HepG2 (cell line): Measurements from ENCODE around the gene LRPPRC. TPM values are rescaled to one million over a fixed set of nuclear protein-coding genes. Genes with fewer than 3 reads are reported as not detected.
A peak's percentile ranks its signal among the peaks of the same experiment; 100 is the strongest.

Source experiments
- ATAC-seq: fragments of 200-7000 bp; cut with Tn5 transposase; 3 replicates; pipeline ENCODE4 v1.9.1; 2020; ENCODE audit warnings: mild to moderate bottlenecking, moderate library complexity
- BruUV-seq: library from RNA; stranded (reverse); fragments of 400-500 nt; replicated peaks from 2 replicates; lab custom pipeline; 2021; lab: Mats Ljungman, UMichigan
- CTCF ChIA-PET: fragments of 300-600 bp; formaldehyde crosslinking; extraction: SDS; loops from one replicate; lab custom pipeline; 2021; ENCODE audit warnings: low total read pairs, inconsistent platforms, low intra/inter-chr PET ratio; lab: Yijun Ruan, JAX
- POLR2A ChIA-PET: fragments of 350-600 bp; sonication (Branson Sonifier 250); formaldehyde crosslinking; loops from one replicate; lab custom pipeline; 2020; ENCODE audit warnings: antibody characterized with exemption, inconsistent platforms; lab: Yijun Ruan, JAX
- DNase-seq: peaks from one replicate; pipeline ENCODE4 v3.0.0-alpha.2; 2015; ENCODE audit warnings: low spot score
- FAIRE-seq: peaks from 3 replicates; lab custom pipeline; 2011; peaks lifted over from hg19 to GRCh38; lab: Jason Lieb, UNC
- H2AFZ ChIP-seq: one replicate; pipeline ENCODE4 v1.6.1; 2011; ENCODE audit warnings: low read length, inconsistent platforms
- H3K27ac ChIP-seq: fragments of 300-600 bp; 3 replicates; pipeline ENCODE4 v1.8.0; 2011; ENCODE audit warnings: mixed run types, mild to moderate bottlenecking, mixed read lengths, low read length, inconsistent platforms; ENCODE audit not compliant: insufficient read depth; ENCODE audit errors: extremely low read length
- H3K27me3 ChIP-seq, 2 experiments: fragments of 200-600 bp in 1 of 2; 2 replicates in 1 of 2; 3 replicates in 1 of 2; pipeline versions ENCODE4 v1.6.0 to v1.8.0; 2011; ENCODE audit warnings: low read length in 2 of 2, mild to moderate bottlenecking in 2 of 2, moderate library complexity in 2 of 2, inconsistent platforms in 1 of 2; ENCODE audit not compliant: insufficient read depth in 2 of 2, control insufficient read depth in 1 of 2
- H3K36me3 ChIP-seq, 2 experiments: fragments of 200-600 bp in 1 of 2; replicated peaks in 1 of 2; 2 replicates in 1 of 2; 3 replicates in 1 of 2; pipeline versions ENCODE4 v1.5.1 to v1.8.0; 2011; ENCODE audit warnings: low read length in 2 of 2, inconsistent platforms in 1 of 2; ENCODE audit not compliant: insufficient read depth in 2 of 2, control insufficient read depth in 1 of 2
- H3K4me1 ChIP-seq: 2 replicates; pipeline ENCODE4 v1.5.1; 2012; ENCODE audit warnings: low read length, inconsistent platforms; ENCODE audit not compliant: insufficient read depth
- H3K4me2 ChIP-seq: 2 replicates; pipeline ENCODE4 v1.6.0; 2011; ENCODE audit warnings: low read depth, low read length, inconsistent platforms
- H3K4me3 ChIP-seq, 3 experiments: fragments of 200-600 bp in 1 of 3; sonication (generic), shearing (Covaris generic) in 1 of 3; replicated peaks in 1 of 3; 2 replicates each; pipeline ENCODE4 v1.5.1; 2011 to 2016; ENCODE audit warnings: low read length in 3 of 3, inconsistent platforms in 2 of 3, low read depth in 2 of 3, mild to moderate bottlenecking in 2 of 3, control low read depth in 1 of 3, mixed read lengths in 1 of 3; ENCODE audit not compliant: insufficient read depth in 1 of 3
- H3K79me2 ChIP-seq: one replicate; pipeline ENCODE4 v1.6.1; 2011; ENCODE audit warnings: low read length, inconsistent platforms; ENCODE audit not compliant: insufficient read depth
- H3K9ac ChIP-seq: 2 replicates; pipeline ENCODE4 v1.6.0; 2011; ENCODE audit warnings: mild to moderate bottlenecking, low read depth, low read length, inconsistent platforms; ENCODE audit not compliant: insufficient read depth
- H3K9me3 ChIP-seq: 2 replicates; pipeline ENCODE4 v1.5.1; 2012; ENCODE audit warnings: mild to moderate bottlenecking, low read length
- H4K20me1 ChIP-seq: 2 replicates; pipeline ENCODE4 v1.6.0; 2011; ENCODE audit warnings: inconsistent platforms, mild to moderate bottlenecking, low read length, moderate library complexity; ENCODE audit not compliant: insufficient read depth
- CAMTA2 ChIP-seq: sonication (generic); formaldehyde crosslinking; IDR thresholded peaks from 2 replicates; pipeline ENCODE4 v1.4.0; 2020; ENCODE audit warnings: mild to moderate bottlenecking, missing genetic modification reagents, borderline replicate concordance
- DR1 ChIP-seq: sonication (generic); formaldehyde crosslinking; IDR thresholded peaks from 2 replicates; pipeline ENCODE4 v1.8.0; 2021; ENCODE audit warnings: mild to moderate bottlenecking, missing genetic modification reagents, inconsistent platforms
- HOXA7 ChIP-seq: sonication (generic); formaldehyde crosslinking; IDR thresholded peaks from 2 replicates; pipeline ENCODE4 v1.8.1; 2022; ENCODE audit warnings: mild to moderate bottlenecking, missing genetic modification reagents, moderate library complexity
- NFKBIZ ChIP-seq: IDR thresholded peaks from 2 replicates; pipeline ENCODE4 v1.6.1; 2018; ENCODE audit warnings: missing genetic modification reagents, missing compliant biosample characterization
- RBM22 ChIP-seq: fragments of 200-400 bp; formaldehyde crosslinking; optimal IDR thresholded peaks from 2 replicates; pipeline ENCODE3; 2017; ENCODE audit warnings: mild to moderate bottlenecking, low read length, moderate library complexity
- RORA ChIP-seq: sonication (generic); formaldehyde crosslinking; IDR thresholded peaks from 2 replicates; pipeline ENCODE4 v1.5.0; 2020; ENCODE audit warnings: mild to moderate bottlenecking, missing genetic modification reagents, moderate library complexity
- SAP130 ChIP-seq: IDR thresholded peaks from 2 replicates; pipeline ENCODE4 v1.6.1; 2016; ENCODE audit warnings: low read depth
- SPEN ChIP-seq: sonication (generic); formaldehyde crosslinking; IDR thresholded peaks from 2 replicates; pipeline ENCODE4 v1.5.1; 2020; ENCODE audit warnings: low read depth, mild to moderate bottlenecking, missing genetic modification reagents
- ZNF234 ChIP-seq: sonication (generic); formaldehyde crosslinking; conservative IDR thresholded peaks from 2 replicates; pipeline ENCODE4 v1.5.1; 2020; ENCODE audit warnings: mild to moderate bottlenecking, missing genetic modification reagents
- ZNF597 ChIP-seq: sonication (generic); formaldehyde crosslinking; IDR thresholded peaks from 2 replicates; pipeline ENCODE4 v1.5.0; 2020; ENCODE audit warnings: missing genetic modification reagents
- WGBS: methylation state at CpG from one replicate; pipeline ENCODE4 v1.1.6; 2017; ENCODE audit warnings: low lambda C conversion rate; 5-methylcytosine and 5-hydroxymethylcytosine counted together
- in situ Hi-C: cut with HindIII; loops from 2 replicates; pipeline ENCODE4 v1.10.0; 2017; ENCODE audit warnings: low pct_unique_long_range_greater_than_20kb; ENCODE audit not compliant: extremely low pct_ligation_motif_present
- intact Hi-C: fragments of 100-400 bp; cut with micrococcal nuclease; formaldehyde crosslinking; loops from one replicate; pipeline ENCODE4 v1.10.0; 2022; ENCODE audit not compliant: unreplicated experiment
- polyA plus RNA-seq, 8 experiments: library from polyadenylated mRNA; depleted of rRNA in 3 of 8; stranded (reverse) in 7 of 8; unstranded in 1 of 8; fragments of >200 nt; fragmentation: Illumina TruSeq in 4 of 8; extraction: Trizol in 4 of 8; gene quantifications; 2 replicates each; pipeline versions ENCODE4 v1.2.1 to v1.2.3, GENCODE V29; 2011 to 2016; ENCODE audit warnings: low read depth in 4 of 8, missing spikeins in 1 of 8, mixed read lengths in 1 of 8; ENCODE audit not compliant: insufficient read depth in 1 of 8
- total RNA-seq, 5 experiments: library from RNA; depleted of rRNA; stranded (reverse); fragments of >200 nt; fragmentation: Illumina TruSeq; extraction: Trizol; gene quantifications; 2 replicates each; pipeline ENCODE4 v1.2.3, GENCODE V29; 2016; ENCODE audit warnings: low read depth in 1 of 5
- TF ChIP-seq, protein P1 (sequence below): sonication (generic); formaldehyde crosslinking; IDR thresholded peaks from 2 replicates; pipeline ENCODE4 v1.4.0; 2020; ENCODE audit warnings: missing genetic modification reagents

The LRPPRC gene
- total and polyA plus RNA-seq, 2 of the 13 experiments (the other 11 are each of a cell fraction or from before 2014, with no cell fraction given): 117 to 167 TPM

DNA sequence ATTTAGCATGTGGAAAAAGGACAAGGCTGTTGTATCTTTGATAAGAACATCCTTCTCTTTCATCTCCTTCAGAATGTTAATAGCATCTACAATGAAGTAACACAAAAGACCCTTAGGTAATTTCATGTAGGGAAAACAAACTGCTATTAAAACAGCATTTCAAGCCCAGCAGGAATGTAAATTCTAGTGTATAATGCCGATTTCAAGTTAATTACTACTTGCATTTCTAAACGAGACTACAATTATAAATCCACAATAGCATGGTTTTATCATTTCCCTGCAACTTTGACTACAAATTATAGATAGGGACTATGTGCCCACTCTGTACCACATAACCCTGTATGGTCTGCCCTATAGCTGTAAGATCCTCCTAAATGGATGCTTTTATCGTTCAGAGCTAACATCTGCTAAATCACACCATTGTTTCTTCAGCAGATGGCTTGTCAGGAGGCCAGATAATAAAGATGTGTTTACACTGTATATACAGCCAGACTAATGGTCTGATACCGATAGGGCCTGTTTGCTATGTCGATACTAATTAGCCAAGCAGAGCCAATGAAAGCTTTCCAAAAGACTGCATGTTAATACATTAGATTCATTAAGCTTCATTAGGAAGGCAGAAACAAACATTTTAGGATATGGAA lies 51.9 kb downstream of the LRPPRC start:
- no peak for FAIRE-seq
- H3K4me3 ChIP-seq: no peak overlapping the region
- POLR2A ChIA-PET: no interaction called here
- peaks cover 23 to 84% of the 10 kb centered on the region in 2 experiments for H3K36me3 ChIP-seq
- intact Hi-C loops (no loop called here), in situ Hi-C loops (no loop called here)
- no peak overlapping the region for H3K4me2 ChIP-seq
- H3K9ac ChIP-seq: no peak overlapping the region
- no peak overlapping the region for H3K27ac ChIP-seq
- CTCF ChIA-PET: no interaction called here
- no peaks in the 10 kb centered on the region for H4K20me1 ChIP-seq
- H3K27me3 ChIP-seq: no peaks in the 10 kb centered on the region
- BruUV-seq: TSS peak; percentile 1
- H3K4me1 ChIP-seq: no peaks in the 10 kb centered on the region
- no peaks in the 10 kb centered on the region for H3K9me3 ChIP-seq
- peaks cover 2% of the 10 kb centered on the region for H3K79me2 ChIP-seq
- no peak overlapping the region for H2AFZ ChIP-seq
- TF ChIP-seq NFKBIZ (CRISPR knock-in tag) (no peak), SPEN (CRISPR knock-in tag) (no peak), RBM22 (peak; percentile 77)
- TF ChIP-seq, all 625 proteins: peak for 1
- WGBS: 94% methylated on average over 5 of the region's 5 CpGs
- ATAC-seq (peak; percentile 25; the same call in 1 of the 3 replicates), DNase-seq (no peak)

DNA sequence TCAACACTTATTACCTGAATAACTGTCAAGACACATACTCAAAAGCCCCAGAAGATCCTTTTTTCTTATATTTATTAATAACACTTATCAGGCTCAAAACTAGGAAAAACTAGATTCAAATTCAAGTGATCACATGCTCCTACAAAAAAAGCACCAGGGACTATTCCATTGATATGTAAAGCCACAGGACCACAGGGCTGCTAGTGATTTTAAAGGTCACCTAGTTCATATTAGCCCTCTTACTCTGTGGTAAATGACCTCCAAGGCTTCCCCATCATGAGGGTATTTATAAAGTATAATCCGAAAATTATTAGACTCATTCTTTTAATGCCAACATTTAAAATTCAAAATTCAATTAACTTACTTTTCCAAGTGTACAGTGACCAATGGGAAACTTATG lies 52.5 kb downstream of the LRPPRC start:
- H3K9me3 ChIP-seq: no peaks in the 10 kb centered on the region
- no TSS peak for BruUV-seq
- 93% methylated on average over 1 of the region's 1 CpG for WGBS
- FAIRE-seq (no peak), ATAC-seq (no peak), DNase-seq (no peak)
- intact Hi-C loops: no loop called here
- H3K4me1 ChIP-seq: no peaks in the 10 kb centered on the region
- H3K36me3 ChIP-seq: peaks cover 20 to 78% of the 10 kb centered on the region in 2 experiments
- H3K4me3 ChIP-seq: no peak overlapping the region
- in situ Hi-C loops: no loop called here
- TF ChIP-seq RORA: no peak
- no peak for TF ChIP-seq CAMTA2 (CRISPR knock-in tag)
- TF ChIP-seq, protein P1, sequence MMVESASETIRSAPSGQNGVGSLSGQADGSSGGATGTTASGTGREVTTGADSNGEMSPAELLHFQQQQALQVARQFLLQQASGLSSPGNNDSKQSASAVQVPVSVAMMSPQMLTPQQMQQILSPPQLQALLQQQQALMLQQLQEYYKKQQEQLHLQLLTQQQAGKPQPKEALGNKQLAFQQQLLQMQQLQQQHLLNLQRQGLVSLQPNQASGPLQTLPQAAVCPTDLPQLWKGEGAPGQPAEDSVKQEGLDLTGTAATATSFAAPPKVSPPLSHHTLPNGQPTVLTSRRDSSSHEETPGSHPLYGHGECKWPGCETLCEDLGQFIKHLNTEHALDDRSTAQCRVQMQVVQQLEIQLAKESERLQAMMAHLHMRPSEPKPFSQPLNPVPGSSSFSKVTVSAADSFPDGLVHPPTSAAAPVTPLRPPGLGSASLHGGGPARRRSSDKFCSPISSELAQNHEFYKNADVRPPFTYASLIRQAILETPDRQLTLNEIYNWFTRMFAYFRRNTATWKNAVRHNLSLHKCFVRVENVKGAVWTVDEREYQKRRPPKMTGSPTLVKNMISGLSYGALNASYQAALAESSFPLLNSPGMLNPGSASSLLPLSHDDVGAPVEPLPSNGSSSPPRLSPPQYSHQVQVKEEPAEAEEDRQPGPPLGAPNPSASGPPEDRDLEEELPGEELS (CRISPR knock-in tag): no peak
- TF ChIP-seq SAP130 (CRISPR knock-in tag): no peak
- no peak for TF ChIP-seq ZNF234 (CRISPR knock-in tag)
- TF ChIP-seq ZNF597 (CRISPR knock-in tag): no peak
- no peak for TF ChIP-seq HOXA7 (CRISPR knock-in tag)
- no peak for TF ChIP-seq DR1 (CRISPR knock-in tag)
- H3K79me2 ChIP-seq: peaks cover 2% of the 10 kb centered on the region
- H3K4me2 ChIP-seq: no peak overlapping the region
- no peak overlapping the region for H3K27ac ChIP-seq
- no peaks in the 10 kb centered on the region for H3K27me3 ChIP-seq
- H3K9ac ChIP-seq: no peak overlapping the region
- ChIA-PET CTCF (no interaction called here), POLR2A (no interaction called here)
- no peaks in the 10 kb centered on the region for H4K20me1 ChIP-seq
- H2AFZ ChIP-seq: no peak overlapping the region
